SH-SY5Y (cell line): ENCODE data around the gene LPAR6.

Source experiments
- GATA2 ChIP-seq: IDR thresholded peaks from 2 replicates; pipeline ENCODE4 v1.6.1; 2011; ENCODE audit warnings: mild to moderate bottlenecking, low read depth, low read length
- GATA3 ChIP-seq: IDR thresholded peaks from 2 replicates; pipeline ENCODE4 v1.6.1; 2011; ENCODE audit warnings: low read depth, mild to moderate bottlenecking, low read length, moderate library complexity

The LPAR6 gene

DNA sequence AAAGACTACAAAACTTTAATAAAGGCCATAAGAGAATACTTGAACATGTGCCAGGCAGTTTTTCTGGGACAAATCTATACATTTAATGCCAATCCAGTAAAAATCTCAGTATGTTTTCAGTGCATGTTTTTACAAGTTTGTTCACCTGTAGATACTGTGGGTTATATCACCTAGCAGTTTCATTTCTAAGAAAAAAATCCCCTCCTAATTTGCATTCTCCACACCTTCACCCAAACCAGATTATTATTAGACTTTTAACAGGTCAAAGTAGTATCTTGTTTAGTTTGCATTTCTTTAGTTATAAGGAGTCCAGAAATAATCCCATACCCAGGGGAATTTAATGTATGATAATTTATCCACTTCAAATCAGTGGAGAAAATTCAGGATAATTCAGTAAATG is 17.0 kb upstream of the LPAR6 start:
- no peak for TF ChIP-seq GATA3
- TF ChIP-seq GATA2: no peak

GRCh38 chr13:48429036-48429435 is 16.1 kb upstream of the LPAR6 start:
- TF ChIP-seq GATA3 (no peak), GATA2 (no peak)

GRCh38 chr13:48426052-48426451 is 13.1 kb upstream of the LPAR6 start:
- TF ChIP-seq GATA3: no peak
- no peak for TF ChIP-seq GATA2

GRCh38 chr13:48424212-48424611 is 11.3 kb upstream of the LPAR6 start:
- TF ChIP-seq GATA2 (no peak), GATA3 (no peak)

- no peak for TF ChIP-seq GATA2
- no peak for TF ChIP-seq GATA3
Measured at GRCh38 chr13:48415516-48415915, 2.6 kb upstream of the LPAR6 start.

DNA sequence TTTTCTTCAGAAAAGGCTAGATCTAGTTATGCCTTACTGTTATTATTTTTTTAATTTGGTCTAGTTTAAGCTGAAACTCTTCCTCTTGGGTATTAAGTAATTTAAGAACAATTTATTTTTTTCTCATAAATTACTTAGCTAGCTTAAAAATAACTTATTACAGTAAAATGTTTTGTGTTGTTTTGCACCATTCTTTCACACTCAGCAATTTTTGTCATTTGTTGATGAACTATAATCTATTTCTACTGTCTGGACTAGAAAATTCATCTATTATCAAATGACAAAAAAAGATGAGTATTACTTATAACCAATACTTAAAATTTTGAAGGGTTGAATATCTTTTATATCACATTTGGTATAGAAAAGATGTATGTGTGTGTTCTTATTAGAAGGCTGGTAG is 1.6 kb upstream of the LPAR6 start:
- TF ChIP-seq GATA2 (no peak), GATA3 (no peak)

DNA sequence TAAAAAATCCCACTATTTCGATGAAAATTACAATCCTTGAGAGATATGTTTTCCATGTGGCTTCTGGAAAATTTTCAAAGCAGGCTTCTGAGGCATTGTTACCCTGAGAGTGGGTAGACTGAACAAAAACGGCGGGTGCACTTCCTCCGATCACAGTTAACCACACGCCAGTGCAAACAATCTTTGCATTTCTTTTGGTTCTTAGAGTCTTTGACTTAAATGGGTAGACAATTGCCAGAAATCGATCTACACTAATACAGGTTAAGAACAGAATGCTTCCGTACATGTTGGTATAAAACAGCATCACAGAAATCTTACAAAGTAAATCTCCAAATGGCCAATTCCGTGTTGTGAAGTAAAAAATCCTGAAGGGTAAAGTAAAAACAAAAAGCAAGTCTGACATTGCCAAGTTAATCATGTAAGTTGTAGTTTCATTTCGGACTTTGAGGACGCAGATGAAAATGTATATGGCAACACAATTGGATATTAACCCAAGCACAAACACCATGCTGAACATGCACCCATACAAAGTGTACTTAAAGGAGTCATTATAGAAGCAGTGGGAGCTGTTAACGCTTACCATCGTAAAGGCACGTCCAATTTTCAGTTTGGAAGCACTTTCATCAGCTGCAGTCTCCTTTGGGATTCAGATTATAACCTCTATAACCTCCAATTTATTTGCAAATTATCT is 927 bp downstream of the LPAR6 start:
- TF ChIP-seq GATA2: no peak
- TF ChIP-seq GATA3: no peak

DNA sequence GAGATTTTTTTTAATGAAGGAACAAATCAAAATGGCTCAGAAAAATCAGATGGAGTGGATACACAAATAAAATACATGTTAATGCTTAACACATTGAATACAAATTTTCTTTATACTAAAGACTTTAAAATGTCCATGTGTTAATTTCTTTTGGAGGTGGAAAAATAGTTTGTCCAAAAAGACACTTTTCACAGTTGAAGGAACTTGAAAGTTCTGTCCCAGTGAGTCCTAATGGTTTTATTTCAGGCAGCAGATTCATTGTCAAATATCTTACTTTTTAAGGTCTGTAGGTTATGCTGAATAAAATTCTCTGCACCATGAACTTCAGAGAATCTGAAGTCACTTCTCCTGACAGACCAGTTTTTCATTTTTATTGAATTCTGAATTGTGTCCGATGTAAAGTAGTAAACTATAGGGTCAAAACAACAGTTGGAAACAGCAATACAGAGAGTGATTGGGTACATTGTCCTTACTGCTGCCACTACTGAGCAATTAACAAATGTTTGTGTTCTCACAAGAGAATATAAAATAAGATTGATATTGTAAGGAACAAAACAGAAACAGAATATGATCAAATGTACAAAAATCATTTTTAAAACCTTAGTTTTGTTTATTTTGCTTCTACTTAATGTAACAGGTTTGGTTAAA is 1.6 kb downstream of the LPAR6 start:
- TF ChIP-seq GATA2 (no peak), GATA3 (no peak)

- no peak for TF ChIP-seq GATA2
- TF ChIP-seq GATA3: no peak
Measured at GRCh38 chr13:48410199-48410598, 2.7 kb downstream of the LPAR6 start.

DNA sequence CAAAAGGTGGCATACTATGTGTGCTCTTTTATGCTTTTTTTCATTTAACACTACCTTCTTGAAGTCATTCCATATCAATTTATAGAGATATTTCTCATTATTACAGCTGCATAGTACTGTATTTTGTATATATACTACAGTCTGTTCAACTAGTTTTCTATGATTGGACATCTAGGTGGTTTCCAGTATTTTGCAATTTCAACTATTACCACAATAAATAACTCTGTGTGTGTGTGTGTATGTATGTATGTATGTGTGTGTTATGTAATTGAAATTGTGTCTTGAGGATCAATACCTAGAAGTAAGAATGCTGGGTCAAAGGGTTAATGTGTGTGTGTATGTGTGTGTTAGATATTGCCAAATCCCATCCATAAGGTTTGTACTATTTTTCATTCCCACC is 7.0 kb downstream of the LPAR6 start:
- TF ChIP-seq GATA2: no peak
- no peak for TF ChIP-seq GATA3

DNA sequence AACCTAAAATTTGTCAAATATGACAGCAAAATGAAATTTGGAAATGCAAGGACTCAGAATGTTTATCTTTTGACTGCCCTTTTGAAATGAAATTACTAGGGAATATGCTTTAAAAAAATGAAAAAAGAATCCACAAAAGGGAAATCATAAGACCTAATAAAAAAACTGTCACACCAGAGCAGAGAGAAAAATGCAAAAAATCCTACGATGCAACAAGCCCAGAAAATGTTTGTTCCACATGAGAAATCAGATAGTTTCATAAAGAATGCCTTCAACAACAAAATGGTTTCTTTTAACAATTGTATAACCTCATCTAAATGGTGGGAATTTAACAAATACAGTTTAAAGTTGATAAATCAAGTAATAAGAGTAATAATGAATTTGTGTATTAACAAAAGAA is 8.0 kb downstream of the LPAR6 start:
- TF ChIP-seq GATA2: no peak
- no peak for TF ChIP-seq GATA3

- TF ChIP-seq GATA2: no peak
- no peak for TF ChIP-seq GATA3
Measured at GRCh38 chr13:48403913-48404312, 9.0 kb downstream of the LPAR6 start.

GRCh38 chr13:48403151-48403631 is 9.7 kb downstream of the LPAR6 start:
- TF ChIP-seq GATA3 (no peak), GATA2 (no peak)

GRCh38 chr13:48402325-48402932 is 10.5 kb downstream of the LPAR6 start:
- TF ChIP-seq GATA2: no peak
- TF ChIP-seq GATA3: no peak

- TF ChIP-seq GATA3: no peak
Measured at GRCh38 chr13:48401480-48401879, 11.4 kb downstream of the LPAR6 start.
